Liver (tissue), 3 donors: ENCODE data around the gene ANKRD13D.

Experiments
- JUND ChIP-seq, 2 donors: IDR thresholded peaks; 2 replicates each; pipeline ENCODE4 v1.6.1; 2016; ENCODE audit warnings: antibody characterized with exemption in 2 of 2
- NR2F2 ChIP-seq: IDR thresholded peaks from 2 replicates; pipeline ENCODE4 v1.6.1; 2016; ENCODE audit warnings: antibody characterized with exemption
- RAD21 ChIP-seq, 2 donors: IDR thresholded peaks; 2 replicates each; pipeline ENCODE4 v1.6.1; 2016; ENCODE audit warnings: antibody characterized with exemption in 2 of 2, mild to moderate bottlenecking in 2 of 2
- TF ChIP-seq, protein P1 (sequence below): IDR thresholded peaks from 2 replicates; pipeline ENCODE4 v1.6.1; 2016; ENCODE audit warnings: antibody characterized with exemption, mild to moderate bottlenecking
- TF ChIP-seq, protein P2 (sequence below): fragments of 150-350 bp; IDR thresholded peaks from 2 replicates; pipeline ENCODE4 v1.5.1; 2017; ENCODE audit warnings: improper control_type of control experiment, low read depth, low read length; ENCODE audit not compliant: missing input control
- TF ChIP-seq, protein P3 (sequence below): IDR thresholded peaks from 2 replicates; pipeline ENCODE4 v1.6.1; 2016; ENCODE audit warnings: antibody characterized with exemption
- donor health status: healthy.
- donor health status: healthy.

DNA sequence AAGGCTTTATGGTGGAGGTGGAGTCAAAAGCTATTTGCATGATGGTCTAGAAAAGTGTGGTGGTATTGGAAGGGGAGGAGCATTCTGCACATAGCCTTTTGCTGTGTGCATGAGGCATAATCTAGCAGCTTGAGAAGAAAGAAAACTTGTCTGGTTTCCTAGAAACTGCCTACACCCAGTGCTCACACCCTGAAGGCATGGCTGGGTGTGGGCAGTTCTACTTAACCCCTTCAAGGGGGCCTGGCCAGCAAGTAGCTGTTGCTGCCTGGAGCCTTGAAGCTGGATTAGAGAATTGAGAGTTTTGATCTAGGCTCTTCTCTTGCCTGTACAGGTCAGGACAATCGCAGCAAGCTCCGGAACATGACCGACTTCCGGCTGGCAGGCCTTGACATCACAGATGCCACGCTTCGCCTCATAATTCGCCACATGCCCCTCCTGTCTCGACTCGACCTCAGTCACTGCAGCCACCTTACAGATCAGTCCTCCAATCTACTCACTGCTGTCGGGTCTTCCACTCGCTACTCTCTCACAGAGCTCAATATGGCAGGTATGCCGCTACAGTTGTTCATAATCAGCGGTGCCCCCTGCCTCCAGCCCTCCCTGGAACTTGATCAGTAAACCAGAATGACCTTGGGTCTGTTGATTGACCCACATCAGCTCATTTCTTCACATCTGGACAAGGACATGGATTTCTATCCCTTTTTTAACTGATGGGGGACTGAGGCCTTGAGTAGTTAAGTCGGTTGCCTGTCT, 35.1 kb upstream of the ANKRD13D start:
- TF ChIP-seq, protein P1, sequence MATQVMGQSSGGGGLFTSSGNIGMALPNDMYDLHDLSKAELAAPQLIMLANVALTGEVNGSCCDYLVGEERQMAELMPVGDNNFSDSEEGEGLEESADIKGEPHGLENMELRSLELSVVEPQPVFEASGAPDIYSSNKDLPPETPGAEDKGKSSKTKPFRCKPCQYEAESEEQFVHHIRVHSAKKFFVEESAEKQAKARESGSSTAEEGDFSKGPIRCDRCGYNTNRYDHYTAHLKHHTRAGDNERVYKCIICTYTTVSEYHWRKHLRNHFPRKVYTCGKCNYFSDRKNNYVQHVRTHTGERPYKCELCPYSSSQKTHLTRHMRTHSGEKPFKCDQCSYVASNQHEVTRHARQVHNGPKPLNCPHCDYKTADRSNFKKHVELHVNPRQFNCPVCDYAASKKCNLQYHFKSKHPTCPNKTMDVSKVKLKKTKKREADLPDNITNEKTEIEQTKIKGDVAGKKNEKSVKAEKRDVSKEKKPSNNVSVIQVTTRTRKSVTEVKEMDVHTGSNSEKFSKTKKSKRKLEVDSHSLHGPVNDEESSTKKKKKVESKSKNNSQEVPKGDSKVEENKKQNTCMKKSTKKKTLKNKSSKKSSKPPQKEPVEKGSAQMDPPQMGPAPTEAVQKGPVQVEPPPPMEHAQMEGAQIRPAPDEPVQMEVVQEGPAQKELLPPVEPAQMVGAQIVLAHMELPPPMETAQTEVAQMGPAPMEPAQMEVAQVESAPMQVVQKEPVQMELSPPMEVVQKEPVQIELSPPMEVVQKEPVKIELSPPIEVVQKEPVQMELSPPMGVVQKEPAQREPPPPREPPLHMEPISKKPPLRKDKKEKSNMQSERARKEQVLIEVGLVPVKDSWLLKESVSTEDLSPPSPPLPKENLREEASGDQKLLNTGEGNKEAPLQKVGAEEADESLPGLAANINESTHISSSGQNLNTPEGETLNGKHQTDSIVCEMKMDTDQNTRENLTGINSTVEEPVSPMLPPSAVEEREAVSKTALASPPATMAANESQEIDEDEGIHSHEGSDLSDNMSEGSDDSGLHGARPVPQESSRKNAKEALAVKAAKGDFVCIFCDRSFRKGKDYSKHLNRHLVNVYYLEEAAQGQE = no peak
- TF ChIP-seq, protein P2, sequence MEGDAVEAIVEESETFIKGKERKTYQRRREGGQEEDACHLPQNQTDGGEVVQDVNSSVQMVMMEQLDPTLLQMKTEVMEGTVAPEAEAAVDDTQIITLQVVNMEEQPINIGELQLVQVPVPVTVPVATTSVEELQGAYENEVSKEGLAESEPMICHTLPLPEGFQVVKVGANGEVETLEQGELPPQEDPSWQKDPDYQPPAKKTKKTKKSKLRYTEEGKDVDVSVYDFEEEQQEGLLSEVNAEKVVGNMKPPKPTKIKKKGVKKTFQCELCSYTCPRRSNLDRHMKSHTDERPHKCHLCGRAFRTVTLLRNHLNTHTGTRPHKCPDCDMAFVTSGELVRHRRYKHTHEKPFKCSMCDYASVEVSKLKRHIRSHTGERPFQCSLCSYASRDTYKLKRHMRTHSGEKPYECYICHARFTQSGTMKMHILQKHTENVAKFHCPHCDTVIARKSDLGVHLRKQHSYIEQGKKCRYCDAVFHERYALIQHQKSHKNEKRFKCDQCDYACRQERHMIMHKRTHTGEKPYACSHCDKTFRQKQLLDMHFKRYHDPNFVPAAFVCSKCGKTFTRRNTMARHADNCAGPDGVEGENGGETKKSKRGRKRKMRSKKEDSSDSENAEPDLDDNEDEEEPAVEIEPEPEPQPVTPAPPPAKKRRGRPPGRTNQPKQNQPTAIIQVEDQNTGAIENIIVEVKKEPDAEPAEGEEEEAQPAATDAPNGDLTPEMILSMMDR = no peak
- TF ChIP-seq JUND (IDR thresholded peaks at IDR 0.05) (no peak), NR2F2 (no peak), RAD21 (IDR thresholded peaks at IDR 0.05) (no peak)
- TF ChIP-seq, protein P3, sequence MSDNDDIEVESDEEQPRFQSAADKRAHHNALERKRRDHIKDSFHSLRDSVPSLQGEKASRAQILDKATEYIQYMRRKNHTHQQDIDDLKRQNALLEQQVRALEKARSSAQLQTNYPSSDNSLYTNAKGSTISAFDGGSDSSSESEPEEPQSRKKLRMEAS = no peak
